Choroid plexus epithelial cell (primary cell): ENCODE measurements around the gene SNU13.

ENCODE experiments used
- DNase-seq: peaks from one replicate; pipeline ENCODE4 v3.0.0-alpha.2; 2010; ENCODE audit warnings: low read depth
- H3K4me3 ChIP-seq: 2 replicates; pipeline ENCODE4 v1.5.1; 2011; ENCODE audit warnings: low read depth, mild to moderate bottlenecking, control low read depth, low read length, moderate library complexity
- CTCF ChIP-seq: conservative IDR thresholded peaks from 2 replicates; pipeline ENCODE4 v1.5.1; 2011; ENCODE audit warnings: low read depth, mild to moderate bottlenecking, control low read depth, inconsistent platforms, low read length, moderate library complexity

SNU13 gene

GRCh38 chr22:41625577-41625976, 63.1 kb downstream of the SNU13 start:
- TF ChIP-seq CTCF = no peak
- no peak for DNase-seq
- H3K4me3 ChIP-seq = no peak overlapping the region
